NCI-H345 (cell line): Measurements from ENCODE around the gene PLIN4.

Experiments
- DNase-seq: peaks from one replicate; lab custom pipeline; 2025; lab: John Stamatoyannopoulos, UW

PLIN4 gene

DNA sequence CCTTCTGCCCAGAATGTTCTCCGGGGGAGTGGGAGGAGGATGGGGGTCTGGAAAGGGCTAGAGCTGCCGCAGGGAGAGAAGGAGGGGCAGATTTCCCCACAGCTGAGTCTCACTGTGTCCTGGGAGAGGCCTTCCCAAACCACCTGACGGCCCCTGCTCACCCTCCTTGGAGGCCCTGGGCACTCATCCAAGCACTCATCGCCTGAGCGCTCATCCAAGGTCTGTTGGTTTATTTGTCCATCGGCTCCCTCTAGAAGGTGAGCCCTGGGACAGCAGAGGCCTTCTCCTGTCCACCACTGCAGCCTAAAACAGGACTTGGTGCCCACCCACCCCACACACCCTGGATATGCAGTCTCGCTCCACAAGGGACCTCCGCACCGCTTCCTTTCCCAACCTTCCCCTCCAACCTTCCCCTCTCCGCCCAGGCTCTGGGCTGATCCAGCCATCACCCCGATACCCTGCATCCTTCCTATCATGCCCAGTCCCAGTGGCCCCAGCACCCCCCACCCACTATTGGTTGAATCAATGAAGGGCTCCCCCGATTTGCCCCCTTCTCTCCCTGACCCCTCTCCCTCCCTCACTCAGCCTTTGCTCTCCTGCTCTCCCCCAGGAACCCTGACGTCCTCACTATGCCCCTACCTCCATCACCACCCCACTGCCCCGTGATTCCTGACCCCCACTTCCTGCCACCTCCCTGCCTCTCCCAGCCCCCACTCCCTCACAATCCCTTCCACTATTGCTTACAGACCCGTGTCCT lies 62.4 kb downstream of the PLIN4 start:
- DNase-seq: peak; percentile 40

DNA sequence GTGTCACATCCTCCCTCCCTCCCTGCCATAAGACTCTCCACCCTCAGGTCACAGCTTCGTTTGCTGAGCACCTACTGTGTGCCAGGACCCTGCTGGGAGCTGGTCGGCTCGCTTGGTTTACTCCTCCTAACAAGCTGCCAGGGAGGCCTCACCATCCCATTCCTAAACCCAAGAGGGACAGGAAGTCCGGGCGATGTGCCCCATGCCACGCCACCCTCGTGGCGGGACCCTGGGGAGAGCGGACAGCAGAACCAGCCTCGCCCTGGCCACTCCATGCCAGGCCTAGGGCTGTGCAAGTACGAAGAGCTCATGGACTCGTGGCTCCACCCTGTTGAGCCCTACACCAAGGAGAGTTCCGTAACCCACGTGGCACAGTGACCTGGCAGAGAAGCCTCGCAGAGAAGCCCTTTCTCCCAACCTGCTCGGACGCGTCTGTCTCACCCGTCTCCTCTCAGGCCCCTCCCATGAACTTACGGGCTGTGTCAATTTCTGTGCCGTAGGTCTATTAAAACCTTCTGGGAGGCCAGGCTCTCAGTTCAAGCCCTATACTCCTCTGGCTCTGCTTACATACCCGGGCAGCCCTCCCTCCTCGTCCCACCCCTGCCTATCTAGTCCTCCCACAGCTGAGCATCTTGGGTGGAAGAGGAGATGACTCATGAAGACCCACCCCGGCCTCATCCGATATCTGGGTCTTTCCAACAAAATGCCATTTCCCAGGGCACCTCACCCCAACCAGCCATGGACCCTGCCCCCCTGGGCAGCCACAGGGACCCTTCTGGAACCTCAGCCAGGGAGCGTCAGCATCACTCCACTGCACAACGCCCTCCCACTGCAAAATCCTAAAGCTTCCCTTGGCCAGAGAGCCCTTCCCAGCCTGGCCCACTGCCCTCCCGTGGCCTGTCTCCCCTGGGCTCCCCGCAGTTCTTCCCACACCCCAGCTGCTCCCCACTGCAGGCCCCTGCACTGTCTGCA lies 63.3 kb downstream of the PLIN4 start:
- no peak for DNase-seq

DNA sequence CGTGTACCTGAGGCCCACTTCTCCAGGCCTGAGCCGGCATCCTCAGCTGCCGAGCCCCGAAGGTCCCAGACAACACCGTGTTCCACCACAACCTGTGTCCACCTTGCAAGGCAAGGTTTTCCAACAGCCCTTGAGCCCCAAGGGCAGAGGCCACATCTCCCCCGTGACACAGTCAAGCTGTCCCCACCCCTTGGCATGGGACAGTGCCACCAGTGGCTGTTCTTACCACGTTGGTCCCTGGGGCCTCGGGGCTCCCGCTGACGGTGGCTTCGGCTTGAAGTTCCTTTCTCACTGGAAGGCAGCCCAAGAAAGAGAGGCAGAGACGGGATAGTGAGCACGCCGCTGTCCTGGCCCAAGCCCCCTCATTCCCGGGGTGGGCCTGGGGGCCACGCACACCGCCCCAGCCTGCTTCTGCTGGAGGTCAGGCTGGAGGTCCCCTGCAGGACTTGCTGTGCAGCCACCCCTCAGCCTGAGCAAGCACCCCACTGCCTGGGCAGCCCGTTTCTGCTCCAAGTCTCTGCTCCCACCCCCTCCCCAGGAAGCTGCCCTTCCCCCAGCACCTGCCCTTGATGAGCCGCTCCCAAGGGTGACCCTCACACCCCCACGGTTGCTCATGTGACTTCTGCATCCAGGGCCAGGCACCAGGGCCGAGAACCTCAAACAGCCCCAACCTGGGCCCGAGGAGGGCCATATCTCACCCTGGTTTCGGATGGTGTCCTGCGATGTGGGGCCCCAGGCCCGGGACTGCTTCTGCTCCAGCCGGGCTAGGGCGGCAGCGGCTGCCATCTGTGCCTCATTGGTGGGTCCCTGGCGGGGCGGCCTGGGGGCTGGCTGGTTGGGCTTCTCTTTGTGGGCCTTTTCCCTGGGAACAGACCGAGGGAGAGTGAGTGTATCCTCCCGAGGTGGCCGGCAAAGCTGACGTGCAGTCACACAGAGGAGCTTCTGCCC lies 64.8 kb downstream of the PLIN4 start:
- DNase-seq: no peak

DNA sequence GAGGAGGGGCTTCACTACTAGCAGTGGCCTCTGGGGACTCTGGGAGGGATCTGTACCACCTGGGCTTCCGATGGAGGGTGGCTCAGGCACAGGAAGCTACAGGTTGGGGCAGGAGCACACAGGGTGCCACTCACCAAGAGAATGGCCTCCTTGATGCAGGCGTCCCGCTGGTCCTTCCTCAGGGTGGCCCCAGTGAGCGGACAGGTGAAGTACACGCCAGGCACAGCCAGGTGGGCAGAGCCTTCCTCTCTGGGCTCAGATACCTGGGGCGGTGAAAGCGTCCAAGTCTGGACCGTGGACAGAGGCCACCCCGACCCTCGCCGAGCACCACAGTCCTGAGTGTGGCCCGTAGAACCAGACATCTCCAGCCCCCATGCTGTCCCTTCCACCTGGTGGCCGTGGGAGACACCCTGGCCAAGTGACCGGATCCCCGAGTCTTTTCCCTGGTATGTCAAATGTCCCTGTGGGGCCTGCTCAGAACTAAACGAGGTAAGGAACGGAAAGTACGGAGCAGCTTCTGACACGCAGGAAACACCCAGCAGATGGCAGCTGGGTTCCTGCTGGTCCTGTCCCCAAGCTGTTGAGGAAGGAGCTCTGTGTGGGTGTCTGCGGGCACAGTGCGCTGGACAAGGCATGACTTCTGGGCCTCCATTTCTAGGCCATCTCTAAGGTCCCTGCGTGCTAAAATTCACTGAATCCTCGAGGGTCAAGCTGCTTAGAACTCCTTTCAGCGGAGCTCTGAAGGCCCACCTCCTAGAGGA lies 65.9 kb downstream of the PLIN4 start:
- no peak for DNase-seq
